ENCODE data around the gene MIF.

- TF ChIP-seq CTCF (IDR thresholded peaks at IDR 0.05) (no peak), POLR2A (IDR thresholded peaks at IDR 0.05) (no peak)
These were observed 4.1 kb downstream of the MIF start for GRCh38 chr22:23898006-23898974.
